ENCODE measurements around the gene SORCS1. TPM values are rescaled to one million over a fixed set of nuclear protein-coding genes. Genes with fewer than 3 reads are reported as not detected.

SORCS1 gene
- total RNA-seq, 2 experiments from 2014 or later: not detected

DNA sequence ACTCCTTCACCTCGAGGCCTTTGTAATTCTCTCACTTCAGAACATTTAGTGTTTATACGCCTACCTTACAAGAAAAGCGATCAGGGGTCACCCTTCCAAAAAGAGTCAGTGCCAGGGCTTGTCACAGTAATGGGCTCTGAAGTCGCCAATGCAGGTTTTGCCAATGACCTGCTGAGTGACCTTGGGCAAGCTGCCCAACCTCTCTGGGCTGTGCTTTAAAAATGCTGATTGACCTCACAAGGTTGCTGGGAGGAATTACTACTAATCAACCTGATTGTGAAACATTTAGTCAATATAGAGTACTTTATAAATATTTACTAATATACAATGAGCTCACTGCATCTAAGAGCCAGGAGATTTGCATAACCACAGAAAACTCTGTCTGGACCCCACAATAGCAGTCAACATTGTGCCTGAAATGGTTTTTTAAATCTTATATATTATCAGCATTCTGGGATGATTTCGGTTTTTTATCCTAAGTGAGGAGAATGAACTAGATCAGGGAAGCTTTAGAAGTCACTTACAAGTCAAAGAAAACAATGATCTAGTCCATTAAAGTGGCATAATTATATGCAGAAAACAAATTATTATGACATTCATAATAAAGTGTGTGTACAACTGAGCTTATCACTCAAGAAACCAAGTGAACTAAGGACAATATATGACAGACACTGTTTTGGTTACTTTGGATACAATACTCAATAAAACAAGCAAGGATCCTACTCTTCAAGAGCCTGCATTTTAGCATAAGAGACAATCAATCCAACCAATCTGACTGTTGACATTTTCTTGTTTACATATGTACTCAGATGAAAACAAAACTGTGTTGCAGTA, 290.5 kb downstream of the SORCS1 start:
- intact Hi-C loops (cut with micrococcal nuclease): no loop called here
- Mint-ChIP-seq H3K4me3 (no peak overlapping the region), H3K9me3 (peaks cover 10% of the 10 kb centered on the region), H3K27ac (no peak overlapping the region), H3K4me1 (ENCODE audit: low read depth) (no peaks in the 10 kb centered on the region), H3K27me3 (no peaks in the 10 kb centered on the region), H3K36me3 (ENCODE audit: low read depth) (no peaks in the 10 kb centered on the region)
- POLR2A ChIA-PET: interaction anchor here (1.2 kb wide), 1 partner anchor 52 kb away, joined by 3 read pairs; no protein-coding TSS in a partner anchor
- DNase-seq (no peak), ATAC-seq (no peak)
- CTCF ChIA-PET: no interaction called here
- TF ChIP-seq, protein P1, sequence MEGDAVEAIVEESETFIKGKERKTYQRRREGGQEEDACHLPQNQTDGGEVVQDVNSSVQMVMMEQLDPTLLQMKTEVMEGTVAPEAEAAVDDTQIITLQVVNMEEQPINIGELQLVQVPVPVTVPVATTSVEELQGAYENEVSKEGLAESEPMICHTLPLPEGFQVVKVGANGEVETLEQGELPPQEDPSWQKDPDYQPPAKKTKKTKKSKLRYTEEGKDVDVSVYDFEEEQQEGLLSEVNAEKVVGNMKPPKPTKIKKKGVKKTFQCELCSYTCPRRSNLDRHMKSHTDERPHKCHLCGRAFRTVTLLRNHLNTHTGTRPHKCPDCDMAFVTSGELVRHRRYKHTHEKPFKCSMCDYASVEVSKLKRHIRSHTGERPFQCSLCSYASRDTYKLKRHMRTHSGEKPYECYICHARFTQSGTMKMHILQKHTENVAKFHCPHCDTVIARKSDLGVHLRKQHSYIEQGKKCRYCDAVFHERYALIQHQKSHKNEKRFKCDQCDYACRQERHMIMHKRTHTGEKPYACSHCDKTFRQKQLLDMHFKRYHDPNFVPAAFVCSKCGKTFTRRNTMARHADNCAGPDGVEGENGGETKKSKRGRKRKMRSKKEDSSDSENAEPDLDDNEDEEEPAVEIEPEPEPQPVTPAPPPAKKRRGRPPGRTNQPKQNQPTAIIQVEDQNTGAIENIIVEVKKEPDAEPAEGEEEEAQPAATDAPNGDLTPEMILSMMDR (IDR thresholded peaks at IDR 0.05): no peak

DNA sequence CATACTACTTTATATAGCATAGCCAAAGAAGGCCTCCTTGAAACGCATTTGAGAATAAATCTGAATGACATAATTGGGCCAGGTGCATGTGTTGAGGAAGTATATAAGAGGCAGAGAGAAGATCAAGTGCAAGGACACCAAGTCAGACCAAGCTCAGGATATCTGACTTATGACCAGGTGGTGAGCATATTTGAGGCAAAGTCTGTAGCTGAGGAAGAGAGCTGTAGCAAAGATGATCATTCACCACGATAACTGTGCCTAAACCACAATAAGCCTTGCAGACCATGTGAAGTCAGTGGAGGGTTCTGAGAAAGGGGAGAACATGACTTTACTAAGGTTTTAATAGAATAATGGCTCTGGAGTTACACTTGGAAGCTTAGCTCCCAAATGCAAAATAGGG, 292.3 kb downstream of the SORCS1 start:
- no peak overlapping the region for H3K27ac Mint-ChIP-seq

DNA sequence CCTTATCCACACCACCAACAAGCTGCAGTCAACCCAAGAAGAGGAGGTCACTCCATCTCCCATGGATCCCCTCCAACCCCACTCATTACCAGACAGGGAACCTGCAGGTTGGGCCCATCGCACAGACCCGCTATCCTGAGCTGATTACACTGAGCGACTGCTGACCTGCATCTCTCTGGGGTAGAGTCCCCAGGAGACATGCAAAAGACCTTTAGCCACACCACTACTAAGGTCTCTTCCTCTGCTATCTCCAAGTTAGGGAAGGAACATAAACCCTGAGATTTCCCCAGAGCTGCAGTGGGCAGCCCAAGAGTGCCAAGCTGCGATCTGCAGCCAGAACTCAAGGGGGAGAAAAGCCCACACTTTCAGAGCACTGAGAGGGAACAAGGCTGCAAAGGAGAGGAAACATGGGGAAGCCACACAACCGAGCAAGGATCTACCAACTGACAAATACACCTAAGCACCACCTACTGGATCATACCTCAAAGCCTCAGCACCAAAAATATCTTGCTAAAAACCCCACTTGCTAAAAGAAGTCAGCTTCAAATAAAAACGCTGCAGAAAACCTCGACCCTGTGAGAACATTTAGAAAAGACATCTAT, 298.2 kb downstream of the SORCS1 start:
- intact Hi-C loops (cut with micrococcal nuclease): no loop called here
- TF ChIP-seq, protein P1 (IDR thresholded peaks at IDR 0.05): no peak
- ChIA-PET CTCF (no interaction called here), POLR2A (no interaction called here)
- DNase-seq (no peak), ATAC-seq (no peak)
- Mint-ChIP-seq H3K36me3 (ENCODE audit: low read depth) (no peaks in the 10 kb centered on the region), H3K4me3 (no peak overlapping the region), H3K4me1 (ENCODE audit: low read depth) (no peaks in the 10 kb centered on the region), H3K27me3 (no peaks in the 10 kb centered on the region), H3K9me3 (peaks cover 4% of the 10 kb centered on the region), H3K27ac (no peak overlapping the region)

More for the DNA sequence above, 292.3 kb downstream of the SORCS1 start:
- DNase-seq (no peak), ATAC-seq (no peak)
- Mint-ChIP-seq H3K27me3 (no peaks in the 10 kb centered on the region), H3K4me1 (ENCODE audit: low read depth) (no peaks in the 10 kb centered on the region), H3K4me3 (no peak overlapping the region), H3K9me3 (peaks cover 13% of the 10 kb centered on the region), H3K36me3 (ENCODE audit: low read depth) (no peaks in the 10 kb centered on the region)
- CTCF ChIA-PET: no interaction called here
- intact Hi-C loops (cut with micrococcal nuclease): no loop called here
- POLR2A ChIA-PET: no interaction called here
- TF ChIP-seq, protein P1 (IDR thresholded peaks at IDR 0.05): no peak

DNA sequence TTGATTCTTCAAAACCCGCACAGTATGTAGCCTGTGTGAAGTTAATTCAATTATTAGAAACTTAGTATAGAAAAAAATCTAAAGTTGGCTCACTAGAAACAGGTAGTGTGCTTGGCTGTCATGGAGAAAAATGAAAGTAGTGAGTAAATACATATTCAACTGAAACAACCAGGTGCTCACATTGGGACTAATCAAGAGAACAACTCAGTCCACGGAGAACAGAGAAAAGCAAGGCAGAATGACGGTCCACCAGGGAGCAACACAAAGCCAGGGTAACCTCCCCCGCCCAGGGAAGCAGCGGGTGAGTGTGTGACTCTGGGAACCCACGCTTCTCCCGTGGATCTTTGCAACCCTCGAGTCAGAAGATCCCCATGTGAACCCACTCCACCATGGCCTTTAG, 300.5 kb downstream of the SORCS1 start:
- TF ChIP-seq, protein P1 (IDR thresholded peaks at IDR 0.05): no peak
- H3K9me3 Mint-ChIP-seq: peaks cover 4% of the 10 kb centered on the region
- DNase-seq (no peak), ATAC-seq (no peak)
- intact Hi-C loops (cut with micrococcal nuclease): no loop called here
- H3K27me3 Mint-ChIP-seq: no peaks in the 10 kb centered on the region
- H3K4me1 Mint-ChIP-seq (ENCODE audit: low read depth): no peaks in the 10 kb centered on the region
- POLR2A ChIA-PET: no interaction called here
- CTCF ChIA-PET: no interaction called here
- no peaks in the 10 kb centered on the region for H3K36me3 Mint-ChIP-seq (ENCODE audit: low read depth)
- no peak overlapping the region for H3K27ac Mint-ChIP-seq
- no peak overlapping the region for H3K4me3 Mint-ChIP-seq

DNA sequence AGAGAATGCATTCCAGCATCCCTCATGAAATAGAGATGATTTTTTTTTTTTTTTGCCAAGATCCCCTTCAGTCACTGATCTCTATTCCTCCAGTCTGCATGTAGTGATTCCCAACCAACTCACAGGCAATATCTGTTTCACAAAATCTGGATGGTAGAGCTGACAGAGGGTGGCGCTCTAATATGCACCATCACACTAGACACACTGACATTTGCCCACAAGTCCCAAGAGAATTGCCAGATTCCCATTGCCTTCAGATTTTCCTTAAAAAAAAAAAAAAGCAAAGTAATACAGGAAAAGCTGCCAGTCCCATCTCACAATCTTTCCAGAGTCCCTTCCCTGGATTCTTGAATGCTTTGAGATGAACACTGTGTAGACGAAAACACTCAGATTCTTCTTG, 301.0 kb downstream of the SORCS1 start:
- DNase-seq: no peak
- H3K27ac Mint-ChIP-seq: no peak overlapping the region
- ChIA-PET CTCF (no interaction called here), POLR2A (no interaction called here)
- peaks cover 4% of the 10 kb centered on the region for H3K9me3 Mint-ChIP-seq
- no peaks in the 10 kb centered on the region for H3K36me3 Mint-ChIP-seq (ENCODE audit: low read depth)
- H3K27me3 Mint-ChIP-seq: no peaks in the 10 kb centered on the region
- no peaks in the 10 kb centered on the region for H3K4me1 Mint-ChIP-seq (ENCODE audit: low read depth)
- H3K4me3 Mint-ChIP-seq: no peak overlapping the region
- TF ChIP-seq, protein P1 (IDR thresholded peaks at IDR 0.05): no peak
- no peak for ATAC-seq
- intact Hi-C loops (cut with micrococcal nuclease): no loop called here

Data from activated CD8-positive, alpha-beta T cell treated with anti-CD3 and anti-CD28 coated beads for 36 hours (primary cell).